DOHH2 (cell line): ENCODE measurements around the gene TAGLN2.

Source experiments
- H3F3A ChIP-seq: fragments of 200-600 bp; sonication (generic), shearing (Covaris generic); 2 replicates; pipeline ENCODE4 v1.6.0; 2016; ENCODE audit warnings: antibody characterized with exemption, mild to moderate bottlenecking; ENCODE audit not compliant: control insufficient read depth, insufficient read depth
- H3K27ac ChIP-seq: fragments of 200-600 bp; sonication (generic); 2 replicates; pipeline ENCODE4 v1.5.1; 2014; ENCODE audit warnings: low read depth, mild to moderate bottlenecking, low read length, moderate library complexity
- H3K27me3 ChIP-seq: fragments of 200-600 bp; sonication (generic); 2 replicates; pipeline ENCODE4 v1.6.1; 2014; ENCODE audit warnings: mild to moderate bottlenecking, low read length, mixed read lengths; ENCODE audit not compliant: control insufficient read depth
- H3K36me3 ChIP-seq: fragments of 200-600 bp; sonication (generic); 2 replicates; pipeline ENCODE4 v1.6.1; 2014; ENCODE audit warnings: mild to moderate bottlenecking, low read length, moderate library complexity, mixed read lengths; ENCODE audit not compliant: control insufficient read depth
- H3K4me1 ChIP-seq: fragments of 200-600 bp; sonication (generic); 2 replicates; pipeline ENCODE4 v1.6.1; 2014; ENCODE audit warnings: mild to moderate bottlenecking, low read length, mixed read lengths; ENCODE audit not compliant: control insufficient read depth
- H3K4me2 ChIP-seq: fragments of 200-600 bp; sonication (generic); 2 replicates; pipeline ENCODE4 v1.6.0; 2014; ENCODE audit warnings: mild to moderate bottlenecking, low read length, moderate library complexity
- H3K4me3 ChIP-seq: fragments of 200-600 bp; sonication (generic); 2 replicates; pipeline ENCODE4 v1.5.1; 2014; ENCODE audit warnings: mild to moderate bottlenecking, low read length, mixed read lengths
- H3K79me2 ChIP-seq: fragments of 200-600 bp; sonication (generic); 2 replicates; pipeline ENCODE4 v1.6.1; 2014; ENCODE audit warnings: mild to moderate bottlenecking, low read length, mixed read lengths; ENCODE audit not compliant: control insufficient read depth
- H3K9me2 ChIP-seq: fragments of 200-600 bp; sonication (generic); replicated peaks from 2 replicates; pipeline ENCODE4 v1.6.1; 2014; ENCODE audit warnings: mild to moderate bottlenecking, low read length, mixed read lengths; ENCODE audit not compliant: control insufficient read depth
- H3K9me3 ChIP-seq: fragments of 200-600 bp; sonication (generic); 2 replicates; pipeline ENCODE4 v1.6.1; 2014; ENCODE audit warnings: antibody characterized with exemption, low read length, mixed read lengths; ENCODE audit not compliant: control insufficient read depth, insufficient read depth
- H4K20me1 ChIP-seq: fragments of 200-600 bp; sonication (generic); 2 replicates; pipeline ENCODE4 v1.6.0; 2014; ENCODE audit warnings: low read depth, mild to moderate bottlenecking, antibody characterized with exemption, low read length, moderate library complexity; ENCODE audit not compliant: control insufficient read depth, insufficient read depth
- EZH2phosphoT487 ChIP-seq: fragments of 200-600 bp; sonication (generic); IDR thresholded peaks from 2 replicates; pipeline ENCODE4 v1.6.1; 2017; ENCODE audit warnings: borderline replicate concordance, mild to moderate bottlenecking, antibody characterized with exemption, low read length, moderate library complexity, mixed read lengths
- TF ChIP-seq, protein P1 (sequence below): fragments of 200-600 bp; sonication (generic); IDR thresholded peaks from one replicate; pipeline ENCODE4 v1.5.1; 2014; ENCODE audit warnings: antibody characterized with exemption, mild to moderate bottlenecking, low read depth, low read length; ENCODE audit not compliant: poor library complexity, severe bottlenecking

The TAGLN2 gene

DNA sequence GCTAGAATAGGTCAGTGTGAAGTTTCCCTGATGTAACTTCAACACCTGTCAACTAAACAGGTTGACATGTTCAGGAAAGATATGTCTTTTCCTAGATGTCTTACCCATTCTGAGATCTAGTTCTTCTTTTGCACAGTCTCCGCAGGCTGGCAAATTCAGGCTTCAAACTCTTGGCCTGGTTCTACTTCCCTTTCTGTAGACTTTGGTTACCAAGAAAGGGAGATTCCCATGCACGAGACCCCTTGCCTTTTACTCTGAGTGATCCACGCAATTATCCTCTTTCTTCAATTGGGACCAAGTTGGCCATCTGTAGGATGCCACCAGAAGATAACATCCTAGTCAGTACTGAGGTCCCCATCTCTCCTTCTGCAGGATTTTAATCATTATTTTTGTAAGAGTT lies 27.3 kb downstream of the TAGLN2 start:
- no peak overlapping the region for H3K4me2 ChIP-seq
- H3K27ac ChIP-seq, result no peak overlapping the region
- no peak overlapping the region for H3K4me3 ChIP-seq
- H3K27me3 ChIP-seq, result no peaks in the 10 kb centered on the region; the same call in 1 of the 2 replicates
- H3K79me2 ChIP-seq, result no peaks in the 10 kb centered on the region
- H3K36me3 ChIP-seq, result no peaks in the 10 kb centered on the region
- H4K20me1 ChIP-seq, result no peaks in the 10 kb centered on the region
- TF ChIP-seq, protein P1, sequence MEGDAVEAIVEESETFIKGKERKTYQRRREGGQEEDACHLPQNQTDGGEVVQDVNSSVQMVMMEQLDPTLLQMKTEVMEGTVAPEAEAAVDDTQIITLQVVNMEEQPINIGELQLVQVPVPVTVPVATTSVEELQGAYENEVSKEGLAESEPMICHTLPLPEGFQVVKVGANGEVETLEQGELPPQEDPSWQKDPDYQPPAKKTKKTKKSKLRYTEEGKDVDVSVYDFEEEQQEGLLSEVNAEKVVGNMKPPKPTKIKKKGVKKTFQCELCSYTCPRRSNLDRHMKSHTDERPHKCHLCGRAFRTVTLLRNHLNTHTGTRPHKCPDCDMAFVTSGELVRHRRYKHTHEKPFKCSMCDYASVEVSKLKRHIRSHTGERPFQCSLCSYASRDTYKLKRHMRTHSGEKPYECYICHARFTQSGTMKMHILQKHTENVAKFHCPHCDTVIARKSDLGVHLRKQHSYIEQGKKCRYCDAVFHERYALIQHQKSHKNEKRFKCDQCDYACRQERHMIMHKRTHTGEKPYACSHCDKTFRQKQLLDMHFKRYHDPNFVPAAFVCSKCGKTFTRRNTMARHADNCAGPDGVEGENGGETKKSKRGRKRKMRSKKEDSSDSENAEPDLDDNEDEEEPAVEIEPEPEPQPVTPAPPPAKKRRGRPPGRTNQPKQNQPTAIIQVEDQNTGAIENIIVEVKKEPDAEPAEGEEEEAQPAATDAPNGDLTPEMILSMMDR, result no peak
- no peak for TF ChIP-seq EZH2phosphoT487
- H3K9me3 ChIP-seq, result no peaks in the 10 kb centered on the region
- H3K4me1 ChIP-seq, result no peaks in the 10 kb centered on the region
- H3K9me2 ChIP-seq, result no peaks in the 10 kb centered on the region
- no peaks in the 10 kb centered on the region for H3F3A ChIP-seq

GRCh38 chr1:159896546-159896930 lies 28.8 kb downstream of the TAGLN2 start:
- H3K36me3 ChIP-seq, result no peaks in the 10 kb centered on the region
- H3K9me3 ChIP-seq, result no peaks in the 10 kb centered on the region
- no peak overlapping the region for H3K27ac ChIP-seq
- TF ChIP-seq, protein P1, result no peak
- no peak for TF ChIP-seq EZH2phosphoT487
- H3K4me3 ChIP-seq, result no peak overlapping the region
- no peaks in the 10 kb centered on the region for H3K9me2 ChIP-seq
- H3F3A ChIP-seq, result no peaks in the 10 kb centered on the region
- H4K20me1 ChIP-seq, result no peaks in the 10 kb centered on the region
- H3K4me1 ChIP-seq, result no peaks in the 10 kb centered on the region
- no peak overlapping the region for H3K4me2 ChIP-seq
- H3K79me2 ChIP-seq, result no peaks in the 10 kb centered on the region
- no peaks in the 10 kb centered on the region; the same call in 1 of the 2 replicates for H3K27me3 ChIP-seq

DNA sequence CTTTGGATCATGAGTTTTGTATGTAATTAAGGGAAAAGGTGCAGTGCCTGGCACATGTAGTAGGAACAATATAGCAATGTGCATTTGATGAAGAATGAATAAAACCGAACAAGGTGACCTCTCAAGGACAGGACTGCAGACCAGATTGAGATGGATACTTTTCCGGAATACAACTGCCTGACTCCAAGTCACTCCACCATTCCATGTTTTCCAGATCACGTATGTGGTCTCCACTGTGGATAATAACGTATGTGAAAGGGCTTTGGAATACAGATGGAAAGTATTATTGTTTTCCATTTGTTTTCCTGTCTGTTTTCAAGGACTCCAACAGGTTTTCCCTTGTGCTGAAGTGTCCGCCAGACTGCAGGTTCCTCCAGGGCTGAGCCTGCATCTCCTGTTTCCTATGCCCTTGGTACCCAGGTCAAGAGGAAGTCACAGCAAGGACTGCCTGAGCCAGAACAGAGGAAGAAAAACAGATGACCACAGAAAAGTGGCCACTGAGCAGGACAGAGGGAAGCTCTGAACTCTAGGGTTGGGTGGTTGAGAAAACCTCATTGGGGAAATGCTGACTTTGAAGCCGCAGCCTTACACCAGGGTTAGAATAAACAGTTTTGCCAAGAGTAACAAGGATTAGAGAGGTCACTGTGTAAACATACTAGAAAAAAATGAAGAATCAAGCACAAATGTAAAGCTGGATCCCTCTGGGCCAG lies 29.3 kb downstream of the TAGLN2 start:
- no peaks in the 10 kb centered on the region for H3F3A ChIP-seq

More for the DNA sequence above, 29.3 kb downstream of the TAGLN2 start:
- Histone ChIP-seq H3K4me2 (no peak overlapping the region), H4K20me1 (no peaks in the 10 kb centered on the region), H3K9me3 (no peaks in the 10 kb centered on the region), H3K9me2 (no peaks in the 10 kb centered on the region), H3K27me3 (no peaks in the 10 kb centered on the region; the same call in 1 of the 2 replicates), H3K4me1 (no peaks in the 10 kb centered on the region), H3K4me3 (no peak overlapping the region), H3K79me2 (no peaks in the 10 kb centered on the region), H3K27ac (no peak overlapping the region), H3K36me3 (no peaks in the 10 kb centered on the region)
- TF ChIP-seq, protein P1, result no peak
- TF ChIP-seq EZH2phosphoT487, result no peak
